Body of pancreas (tissue), 2 donors: ENCODE results near the gene SAGE1. TPM values are rescaled to one million over a fixed set of nuclear protein-coding genes. Genes with fewer than 3 reads are reported as not detected.

ENCODE experiments used
- total RNA-seq, 2 donors: library from RNA; depleted of rRNA; stranded (reverse); fragments of >200 nt; gene quantifications; one replicate each; pipeline ENCODE4 v1.1.0, GENCODE V29; 2016

Gene SAGE1
- total RNA-seq, 2 donors from 2014 or later, result not detected

Other genes with a start within 250 kb of the SAGE1 start
- gene CT45A1, start 180.1 kb upstream of the SAGE1 start, total RNA-seq, result not detected
- not detected for gene CT45A3, start 125.5 kb upstream of the SAGE1 start, total RNA-seq
- gene CT45A5, start 108.2 kb upstream of the SAGE1 start, total RNA-seq, result not detected
- not detected for gene CT45A6, start 90.9 kb upstream of the SAGE1 start, total RNA-seq
- gene CT45A2, start 73.7 kb upstream of the SAGE1 start, total RNA-seq, result not detected
- gene CT45A7, start 56.4 kb upstream of the SAGE1 start, total RNA-seq, result not detected
- gene CT45A8, start 39.2 kb upstream of the SAGE1 start, total RNA-seq, result not detected
- gene CT45A9, start 21.9 kb upstream of the SAGE1 start, total RNA-seq, result not detected
- not detected for gene CT45A10, start 272 bp upstream of the SAGE1 start, total RNA-seq
- 10 to 100 TPM in 1 of 2 donors, 1 to 10 TPM in 1; 4.6 to 13.2 TPM for gene MMGT1, start 80.3 kb downstream of the SAGE1 start, total RNA-seq
- 1 to 10 TPM; 1.6 to 6.2 TPM for gene SLC9A6, start 91.7 kb downstream of the SAGE1 start, total RNA-seq